Fibroblast of pulmonary artery (primary cell): Measurements from ENCODE around the gene PSMA4.

Experiments
- DNase-seq: peaks from one replicate; pipeline ENCODE4 v3.0.0-alpha.2; 2010; ENCODE audit warnings: low read depth
- H3K4me3 ChIP-seq: replicated peaks from 2 replicates; pipeline ENCODE4 v1.5.1; 2011; ENCODE audit warnings: low read depth, mild to moderate bottlenecking, control low read depth, low read length, moderate library complexity
- TF ChIP-seq, protein P1 (sequence below): IDR thresholded peaks from 2 replicates; pipeline ENCODE4 v1.5.1; 2011; ENCODE audit warnings: mild to moderate bottlenecking, control low read depth, low read length, inconsistent platforms; ENCODE audit errors: missing control alignments

PSMA4 gene

DNA sequence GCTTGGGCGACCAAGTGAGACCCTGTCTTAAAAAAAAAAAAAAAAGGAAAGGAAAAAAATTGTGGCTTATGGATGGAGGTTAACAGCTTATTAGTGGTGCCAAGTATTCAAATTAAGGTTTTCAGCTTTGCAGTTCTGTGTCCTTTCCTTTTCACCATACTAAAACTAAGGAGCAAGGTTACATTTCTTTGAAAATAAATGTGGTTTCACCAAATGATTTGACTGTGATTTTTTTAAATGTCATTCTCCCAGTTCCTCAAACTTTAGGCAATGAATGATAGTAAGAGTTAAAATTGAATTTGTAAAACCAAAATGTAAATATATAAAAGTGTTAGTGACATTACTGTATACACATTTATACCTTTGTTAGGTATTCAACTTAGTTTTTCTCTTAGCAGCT is 34.7 kb downstream of the PSMA4 start:
- no peak for DNase-seq
- no peak overlapping the region for H3K4me3 ChIP-seq
- TF ChIP-seq, protein P1, sequence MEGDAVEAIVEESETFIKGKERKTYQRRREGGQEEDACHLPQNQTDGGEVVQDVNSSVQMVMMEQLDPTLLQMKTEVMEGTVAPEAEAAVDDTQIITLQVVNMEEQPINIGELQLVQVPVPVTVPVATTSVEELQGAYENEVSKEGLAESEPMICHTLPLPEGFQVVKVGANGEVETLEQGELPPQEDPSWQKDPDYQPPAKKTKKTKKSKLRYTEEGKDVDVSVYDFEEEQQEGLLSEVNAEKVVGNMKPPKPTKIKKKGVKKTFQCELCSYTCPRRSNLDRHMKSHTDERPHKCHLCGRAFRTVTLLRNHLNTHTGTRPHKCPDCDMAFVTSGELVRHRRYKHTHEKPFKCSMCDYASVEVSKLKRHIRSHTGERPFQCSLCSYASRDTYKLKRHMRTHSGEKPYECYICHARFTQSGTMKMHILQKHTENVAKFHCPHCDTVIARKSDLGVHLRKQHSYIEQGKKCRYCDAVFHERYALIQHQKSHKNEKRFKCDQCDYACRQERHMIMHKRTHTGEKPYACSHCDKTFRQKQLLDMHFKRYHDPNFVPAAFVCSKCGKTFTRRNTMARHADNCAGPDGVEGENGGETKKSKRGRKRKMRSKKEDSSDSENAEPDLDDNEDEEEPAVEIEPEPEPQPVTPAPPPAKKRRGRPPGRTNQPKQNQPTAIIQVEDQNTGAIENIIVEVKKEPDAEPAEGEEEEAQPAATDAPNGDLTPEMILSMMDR, result no peak

DNA sequence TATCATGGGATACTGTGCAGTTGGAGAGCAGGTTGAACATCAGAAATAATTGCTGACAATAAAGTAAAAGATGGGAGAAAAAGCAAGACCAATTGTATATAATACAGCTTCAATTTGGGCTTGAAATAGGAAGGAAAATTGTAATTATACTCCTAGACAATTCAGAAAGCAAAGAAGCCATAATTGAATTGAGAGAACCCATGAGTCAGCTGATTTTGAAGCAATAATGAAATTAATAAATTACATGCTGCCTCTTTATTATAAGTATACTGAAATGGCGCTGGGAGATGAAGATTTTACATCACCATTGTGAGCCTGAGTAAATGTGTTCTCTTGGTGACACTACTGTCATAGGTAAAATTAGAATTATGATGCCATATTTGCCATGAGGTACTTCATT is 57.3 kb downstream of the PSMA4 start:
- no peak for DNase-seq
- TF ChIP-seq, protein P1, result no peak
- no peak overlapping the region for H3K4me3 ChIP-seq

DNA sequence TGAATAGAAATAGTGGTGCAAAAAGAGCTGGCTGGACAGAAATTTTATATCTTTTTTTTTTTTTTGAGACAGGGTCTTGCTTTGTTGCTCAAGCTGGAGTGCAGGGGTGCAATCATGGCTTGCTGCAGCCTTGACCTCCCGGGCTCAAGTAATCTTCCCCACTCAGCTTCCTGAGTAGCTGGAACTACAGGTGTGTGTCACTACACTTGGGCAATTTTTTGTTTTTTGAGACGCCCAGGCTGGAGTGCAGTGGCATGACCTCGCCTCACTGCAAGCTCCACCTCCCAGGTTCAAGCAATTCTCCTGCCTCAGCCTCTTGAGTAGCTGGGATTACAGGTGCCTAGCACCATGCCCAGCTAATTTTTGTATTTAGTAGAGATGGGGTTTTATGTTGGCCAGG is 58.1 kb downstream of the PSMA4 start:
- TF ChIP-seq, protein P1, result no peak
- no peak for DNase-seq
- no peak overlapping the region for H3K4me3 ChIP-seq

DNA sequence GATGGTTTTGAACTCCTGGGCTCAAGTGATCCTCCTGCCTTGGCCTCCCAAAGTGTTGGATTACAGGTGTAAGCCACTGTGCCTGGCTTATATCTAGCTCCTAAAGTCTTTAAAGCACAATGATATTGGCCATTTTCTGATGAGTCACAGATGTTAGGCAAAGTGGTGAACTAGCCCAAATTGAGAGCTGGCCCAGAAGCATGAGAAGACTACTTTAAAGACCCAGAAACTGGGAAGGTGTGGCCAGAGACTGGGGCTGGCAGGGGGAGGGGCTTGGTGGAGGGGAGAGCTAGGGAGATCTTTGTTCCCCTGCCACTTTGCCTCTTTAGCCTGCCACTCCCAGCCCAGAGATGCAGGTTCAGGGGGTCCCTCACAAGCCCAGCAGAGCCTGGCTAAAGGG is 58.9 kb downstream of the PSMA4 start:
- no peak overlapping the region for H3K4me3 ChIP-seq
- TF ChIP-seq, protein P1, result no peak
- DNase-seq, result no peak
